HG03575 (cell line): Measurements from ENCODE around the gene RAB33A.
A peak's percentile ranks its signal among the peaks of the same experiment; 100 is the strongest.

Experiments used
- ATAC-seq: cut with Tn5 transposase; IDR thresholded peaks from one replicate; pipeline ENCODE4 v1.9.1; 2021; ENCODE audit not compliant: unreplicated experiment, insufficient number of reproducible peaks, low FRiP score; ENCODE audit errors: extremely low read depth

The RAB33A gene

GRCh38 chrX:130170752-130171445 is 863 bp upstream of the RAB33A start:
- ATAC-seq, result no peak

DNA sequence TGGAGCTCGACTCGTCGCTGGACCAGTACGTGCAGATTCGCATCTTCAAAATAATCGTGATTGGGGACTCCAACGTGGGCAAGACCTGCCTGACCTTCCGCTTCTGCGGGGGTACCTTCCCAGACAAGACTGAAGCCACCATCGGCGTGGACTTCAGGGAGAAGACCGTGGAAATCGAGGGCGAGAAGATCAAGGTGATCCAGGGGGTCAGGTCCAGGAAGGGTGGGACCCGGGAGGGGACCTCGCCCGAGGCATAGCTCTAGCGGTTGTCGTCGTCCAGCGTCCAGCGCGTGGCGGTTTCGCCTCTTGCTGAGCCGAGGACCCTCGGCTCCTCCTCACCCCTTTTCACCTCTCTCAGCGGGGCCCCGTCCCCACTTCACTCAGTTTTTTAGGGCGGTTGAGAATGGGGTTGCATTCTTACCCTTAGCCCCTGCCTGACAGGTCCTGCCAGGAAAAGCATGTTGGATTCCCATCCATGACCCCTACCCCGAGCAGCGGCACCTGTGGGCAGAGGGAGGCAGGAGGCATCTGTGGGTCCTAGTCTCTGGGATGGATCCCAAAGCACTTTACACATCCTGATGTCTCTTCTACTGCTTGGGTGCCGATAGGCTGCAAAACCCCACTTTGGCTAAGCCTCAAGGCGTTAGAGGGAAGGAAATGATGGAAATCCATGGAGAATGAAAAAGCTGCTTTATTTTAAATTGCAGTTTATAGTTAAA is 524 bp downstream of the RAB33A start:
- no peak for ATAC-seq

- ATAC-seq, result no peak
These were observed 1.6 kb downstream of the RAB33A start for GRCh38 chrX:130173190-130173895.

DNA sequence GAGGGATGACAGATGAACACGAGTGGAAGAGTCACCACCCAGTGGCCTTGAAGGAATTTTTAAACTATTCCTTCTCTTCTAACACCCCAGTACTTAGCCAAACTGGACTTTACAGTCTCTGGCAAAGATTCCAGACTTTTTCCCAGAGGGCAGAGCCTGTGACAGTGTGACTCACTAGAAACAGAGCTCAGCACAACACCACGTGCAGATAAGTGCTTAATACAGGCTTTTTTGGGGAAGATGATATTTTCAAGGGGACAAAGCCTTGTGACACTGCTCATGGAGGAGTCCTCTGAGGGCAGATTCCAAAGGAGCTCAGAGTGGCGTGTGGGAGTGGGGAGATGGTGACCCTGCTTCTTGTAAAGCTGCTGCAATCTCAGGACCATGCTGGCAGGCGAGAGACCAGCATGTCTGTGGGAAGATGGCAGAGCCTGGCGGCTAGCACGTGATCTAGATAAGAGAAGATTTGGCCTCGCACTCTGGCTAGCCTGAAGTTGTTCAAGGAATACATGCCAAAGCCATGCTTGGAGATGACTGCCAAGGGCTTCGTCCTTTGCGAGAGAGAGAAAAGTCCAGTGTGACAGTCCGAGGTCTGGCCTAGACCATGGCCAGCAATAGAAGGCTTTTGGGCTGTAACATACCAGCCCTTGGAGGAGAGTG is 2.4 kb downstream of the RAB33A start:
- no peak for ATAC-seq

- no peak for ATAC-seq
These were observed 3.2 kb downstream of the RAB33A start for GRCh38 chrX:130174937-130175336.

GRCh38 chrX:130176354-130176776 is 4.6 kb downstream of the RAB33A start:
- ATAC-seq, result peak; percentile 70

- no peak for ATAC-seq
These were observed 5.2 kb downstream of the RAB33A start for GRCh38 chrX:130176942-130177341.

DNA sequence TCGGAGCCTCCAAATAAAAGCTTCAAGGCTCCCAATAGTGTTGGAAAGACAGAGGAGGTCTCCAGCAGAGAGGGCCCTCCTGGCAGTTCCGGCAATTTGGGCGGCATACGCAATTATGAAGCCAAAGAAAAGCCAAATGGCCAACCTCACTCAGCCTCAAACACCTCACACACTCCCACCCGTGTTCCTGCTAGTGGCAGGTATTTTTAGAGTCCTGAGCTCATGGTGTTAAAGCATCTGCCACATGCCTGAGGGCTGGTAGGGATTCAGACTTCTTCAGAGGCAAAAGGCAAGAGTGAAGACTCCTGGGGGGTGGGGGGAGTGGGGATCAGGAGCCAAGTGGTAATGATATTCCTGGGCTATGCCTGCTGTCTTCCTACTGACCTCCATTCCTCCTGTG is 7.4 kb downstream of the RAB33A start:
- no peak for ATAC-seq

DNA sequence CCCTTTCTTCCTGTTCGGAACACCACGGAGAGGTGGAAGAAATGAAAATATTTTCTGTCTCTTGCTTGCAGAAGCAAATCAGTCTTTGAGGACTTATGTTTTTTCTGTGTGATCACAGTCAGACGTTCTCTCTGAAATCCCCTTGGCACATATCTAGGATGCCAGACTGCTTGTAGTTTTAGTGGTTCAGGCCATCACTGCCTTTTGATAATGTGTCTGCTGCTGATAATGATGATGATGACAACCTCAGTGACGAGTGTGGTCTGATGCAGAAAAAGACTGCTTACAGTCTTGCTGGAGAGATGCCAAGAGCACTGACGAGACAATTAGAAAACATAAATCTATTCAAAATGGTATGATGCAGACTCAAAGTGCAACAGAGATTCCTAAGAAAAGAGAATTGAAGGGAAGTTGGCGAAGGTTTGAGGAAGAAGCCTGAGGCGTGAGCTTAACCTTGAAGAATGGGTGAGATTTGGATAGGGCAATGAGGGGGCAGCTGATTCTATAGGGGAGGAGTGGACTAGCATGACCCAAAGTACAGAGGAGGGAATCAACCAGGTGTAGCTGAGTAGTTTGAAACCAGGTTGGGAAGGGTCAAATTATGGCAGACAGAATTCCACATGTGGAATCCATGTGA is 7.9 kb downstream of the RAB33A start:
- no peak for ATAC-seq

GRCh38 chrX:130184168-130184567 is 12.4 kb downstream of the RAB33A start:
- no peak for ATAC-seq

- ATAC-seq, result no peak
These were observed 13.1 kb downstream of the RAB33A start for GRCh38 chrX:130184857-130185256.

GRCh38 chrX:130186651-130187050 is 14.9 kb downstream of the RAB33A start:
- no peak for ATAC-seq

- no peak for ATAC-seq
These were observed 19.0 kb downstream of the RAB33A start for GRCh38 chrX:130190801-130191200.

- ATAC-seq, result no peak
These were observed 24.7 kb downstream of the RAB33A start for GRCh38 chrX:130196466-130196865.

- ATAC-seq, result no peak
These were observed 25.7 kb downstream of the RAB33A start for GRCh38 chrX:130197464-130197863.

- ATAC-seq, result no peak
These were observed 32.9 kb downstream of the RAB33A start for GRCh38 chrX:130204647-130205046.

DNA sequence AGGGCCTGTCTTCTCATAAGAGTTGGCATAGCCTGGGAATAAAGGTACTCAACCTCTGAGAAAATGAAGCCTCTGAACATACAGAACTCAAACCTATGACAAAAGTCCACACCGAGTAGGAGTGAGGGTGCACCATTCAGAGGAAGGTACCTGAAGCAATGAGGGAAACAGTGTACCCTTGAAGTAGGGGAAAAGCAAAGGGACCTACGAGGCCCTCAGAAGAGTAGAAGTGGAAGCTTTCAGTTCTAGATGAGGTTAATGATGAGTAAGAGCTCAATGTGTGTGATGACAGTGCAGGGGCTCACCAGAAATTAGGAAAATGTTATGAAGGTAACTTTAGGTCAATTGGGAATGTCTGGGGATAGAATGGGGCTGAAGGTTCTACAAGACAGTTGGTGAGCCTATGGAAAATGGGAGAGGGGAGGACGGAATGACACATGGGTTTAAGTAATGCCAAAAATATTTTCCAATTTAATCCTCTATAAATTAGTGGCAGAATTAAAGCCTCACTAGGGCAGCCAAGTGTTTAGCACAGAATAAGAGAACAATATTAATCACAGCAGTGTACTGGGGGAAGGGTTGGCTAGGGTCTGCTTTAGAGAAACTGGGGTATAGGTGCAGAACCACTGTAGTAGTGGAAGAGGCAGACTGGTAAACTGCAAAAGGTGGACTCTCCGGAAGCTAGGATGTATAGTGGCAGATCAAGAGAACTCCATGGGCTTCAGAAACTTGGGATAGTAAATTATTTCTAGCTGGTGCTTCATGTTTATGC is 39.8 kb downstream of the RAB33A start:
- ATAC-seq, result no peak

- ATAC-seq, result no peak
These were observed 40.6 kb downstream of the RAB33A start for GRCh38 chrX:130212371-130212770.
